ENCODE data around the gene CTSW. TPM values are rescaled to one million over a fixed set of nuclear protein-coding genes. Genes with fewer than 3 reads are reported as not detected.

Gene CTSW
- total RNA-seq, 2 experiments from 2014 or later, result not detected

DNA sequence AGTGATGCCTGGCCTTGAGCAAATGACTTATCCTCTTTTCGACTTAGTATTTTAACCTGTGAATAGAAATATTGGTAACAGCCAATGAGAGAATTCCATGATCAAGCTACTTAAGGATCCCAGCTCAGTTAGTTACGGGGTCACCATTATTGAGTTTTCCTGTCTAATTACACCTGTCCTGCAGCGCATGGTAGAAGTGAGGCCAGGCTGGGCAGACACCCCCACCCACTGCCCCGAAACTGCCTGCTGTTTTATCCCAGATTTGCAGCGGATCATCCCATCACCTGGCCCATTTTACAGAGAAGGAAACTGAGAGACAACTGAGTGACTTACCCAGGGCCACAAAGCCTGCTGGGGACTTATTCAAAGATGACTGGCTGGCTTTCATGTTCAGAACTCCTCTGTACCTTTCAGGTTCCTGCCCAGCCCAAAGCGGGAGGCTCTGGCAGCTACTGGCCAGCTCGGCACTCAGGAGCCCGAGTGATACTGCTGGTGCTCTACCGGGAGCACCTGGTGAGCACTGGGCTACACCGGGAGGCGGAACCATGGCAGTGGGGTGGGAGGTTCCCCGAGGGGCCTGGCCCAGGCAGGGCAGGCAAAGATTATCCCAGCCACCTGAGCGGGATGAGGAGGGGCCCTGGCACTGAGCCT is 18.0 kb upstream of the CTSW start:
- H3K36me3 ChIP-seq (ENCODE audit: insufficient read depth, low read length), result peaks cover 61% of the 10 kb centered on the region
- peaks cover 25% of the 10 kb centered on the region for H3K79me2 ChIP-seq (ENCODE audit: insufficient read depth, low read depth, low read length)
- peaks cover 6% of the 10 kb centered on the region for H4K20me1 ChIP-seq (ENCODE audit: insufficient read depth, low read length)
- no peak for DNase-seq (ENCODE audit: low spot score)
- BruUV-seq (replicated peaks), result no TSS peak
- CTCF ChIA-PET (ENCODE audit: unreplicated experiment), result interaction anchor here (0.7 to 0.9 kb wide), 2 partner anchors 23 to 141 kb away, joined by 3 read pairs; partner anchors contain the start of gene RNASEH2C
- no peaks in the 10 kb centered on the region for H3K9me2 ChIP-seq (ENCODE audit: insufficient read depth, low read length)
- intact Hi-C loops (cut with micrococcal nuclease; ENCODE audit: unreplicated experiment), result no loop called here
- peak overlapping the region; percentile 93 for H3K27ac ChIP-seq (ENCODE audit: low read depth, low read length, poor library complexity, severe bottlenecking)
- H3K4me3 ChIP-seq (ENCODE audit: low read depth, low read length, poor library complexity, severe bottlenecking), result peak overlapping the region; percentile 99
- H3K4me1 ChIP-seq (ENCODE audit: insufficient read depth, low read length, poor library complexity, severe bottlenecking), result peaks cover 23% of the 10 kb centered on the region
- no peak overlapping the region for H2AFZ ChIP-seq (ENCODE audit: low read length)
- H3K4me2 ChIP-seq (ENCODE audit: low read length), result peak overlapping the region; percentile 96
- no peaks in the 10 kb centered on the region for H3K9me3 ChIP-seq (ENCODE audit: low read length)
- POLR2A ChIA-PET, result interaction anchor here (2.1 to 3.9 kb wide), 2 partner anchors 12 to 27 kb away, joined by 5 to 59 read pairs; partner anchors contain the start of genes CCDC85B and FIBP
- TF ChIP-seq, protein P1, sequence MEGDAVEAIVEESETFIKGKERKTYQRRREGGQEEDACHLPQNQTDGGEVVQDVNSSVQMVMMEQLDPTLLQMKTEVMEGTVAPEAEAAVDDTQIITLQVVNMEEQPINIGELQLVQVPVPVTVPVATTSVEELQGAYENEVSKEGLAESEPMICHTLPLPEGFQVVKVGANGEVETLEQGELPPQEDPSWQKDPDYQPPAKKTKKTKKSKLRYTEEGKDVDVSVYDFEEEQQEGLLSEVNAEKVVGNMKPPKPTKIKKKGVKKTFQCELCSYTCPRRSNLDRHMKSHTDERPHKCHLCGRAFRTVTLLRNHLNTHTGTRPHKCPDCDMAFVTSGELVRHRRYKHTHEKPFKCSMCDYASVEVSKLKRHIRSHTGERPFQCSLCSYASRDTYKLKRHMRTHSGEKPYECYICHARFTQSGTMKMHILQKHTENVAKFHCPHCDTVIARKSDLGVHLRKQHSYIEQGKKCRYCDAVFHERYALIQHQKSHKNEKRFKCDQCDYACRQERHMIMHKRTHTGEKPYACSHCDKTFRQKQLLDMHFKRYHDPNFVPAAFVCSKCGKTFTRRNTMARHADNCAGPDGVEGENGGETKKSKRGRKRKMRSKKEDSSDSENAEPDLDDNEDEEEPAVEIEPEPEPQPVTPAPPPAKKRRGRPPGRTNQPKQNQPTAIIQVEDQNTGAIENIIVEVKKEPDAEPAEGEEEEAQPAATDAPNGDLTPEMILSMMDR (conservative IDR thresholded peaks at IDR 0.05; ENCODE audit: low read length), result no peak
- no peak for TF ChIP-seq EZH2phosphoT487 (IDR thresholded peaks at IDR 0.05; ENCODE audit: borderline replicate concordance, low read depth, low read length)

- peaks cover 61% of the 10 kb centered on the region for H3K36me3 ChIP-seq (ENCODE audit: insufficient read depth, low read length)
- CTCF ChIA-PET (ENCODE audit: unreplicated experiment), result no interaction called here
- no peak overlapping the region for H3K27ac ChIP-seq (ENCODE audit: low read depth, low read length, poor library complexity, severe bottlenecking)
- BruUV-seq (replicated peaks), result no TSS peak
- H3K4me2 ChIP-seq (ENCODE audit: low read length), result peak overlapping the region; percentile 96
- H3K9me3 ChIP-seq (ENCODE audit: low read length), result no peaks in the 10 kb centered on the region
- peaks cover 19% of the 10 kb centered on the region for H3K79me2 ChIP-seq (ENCODE audit: insufficient read depth, low read depth, low read length)
- no peak for DNase-seq (ENCODE audit: low spot score)
- TF ChIP-seq, protein P1 (conservative IDR thresholded peaks at IDR 0.05; ENCODE audit: low read length), result no peak
- TF ChIP-seq EZH2phosphoT487 (IDR thresholded peaks at IDR 0.05; ENCODE audit: borderline replicate concordance, low read depth, low read length), result no peak
- POLR2A ChIA-PET, result interaction anchor here (2.1 kb wide), 1 partner anchor 12 kb away, joined by 5 read pairs; no protein-coding TSS in a partner anchor
- intact Hi-C loops (cut with micrococcal nuclease; ENCODE audit: unreplicated experiment), result no loop called here
- H4K20me1 ChIP-seq (ENCODE audit: insufficient read depth, low read length), result peaks cover 4% of the 10 kb centered on the region; the same call in 1 of the 2 replicates
- H3K9me2 ChIP-seq (ENCODE audit: insufficient read depth, low read length), result no peaks in the 10 kb centered on the region
- H3K4me1 ChIP-seq (ENCODE audit: insufficient read depth, low read length, poor library complexity, severe bottlenecking), result peaks cover 27% of the 10 kb centered on the region
- H2AFZ ChIP-seq (ENCODE audit: low read length), result no peak overlapping the region
- H3K4me3 ChIP-seq (ENCODE audit: low read depth, low read length, poor library complexity, severe bottlenecking), result no peak overlapping the region
These were observed 17.4 kb upstream of the CTSW start for GRCh38 chr11:65862191-65862735.
